ENCODE results near the gene ACAP1.

The ACAP1 gene

DNA sequence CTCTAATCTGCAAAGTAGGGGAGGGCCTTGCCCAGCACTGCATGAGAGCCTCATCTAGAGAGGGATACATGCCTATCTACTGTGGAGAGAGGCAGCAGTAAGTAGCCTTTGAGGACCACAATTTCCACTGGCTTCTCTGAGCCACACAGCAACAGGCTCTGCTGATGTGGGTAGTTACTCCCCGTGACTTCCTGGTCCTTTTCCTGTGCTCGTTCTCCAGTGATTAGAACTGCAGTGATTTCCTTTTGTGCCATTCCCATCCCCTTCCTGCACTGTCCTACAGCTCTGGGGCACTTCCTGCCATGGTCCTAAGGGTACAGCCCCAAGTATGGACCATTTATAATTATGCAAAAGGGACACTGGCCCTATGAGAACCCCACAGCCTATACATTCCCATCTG, 55.0 kb downstream of the ACAP1 start:
- ChIA-PET CTCF (no interaction called here), POLR2A (ENCODE audit: low non-redundant PET) (no interaction called here)
- DNase-seq (ENCODE audit: low spot score): no peak
- TF ChIP-seq, protein P1, sequence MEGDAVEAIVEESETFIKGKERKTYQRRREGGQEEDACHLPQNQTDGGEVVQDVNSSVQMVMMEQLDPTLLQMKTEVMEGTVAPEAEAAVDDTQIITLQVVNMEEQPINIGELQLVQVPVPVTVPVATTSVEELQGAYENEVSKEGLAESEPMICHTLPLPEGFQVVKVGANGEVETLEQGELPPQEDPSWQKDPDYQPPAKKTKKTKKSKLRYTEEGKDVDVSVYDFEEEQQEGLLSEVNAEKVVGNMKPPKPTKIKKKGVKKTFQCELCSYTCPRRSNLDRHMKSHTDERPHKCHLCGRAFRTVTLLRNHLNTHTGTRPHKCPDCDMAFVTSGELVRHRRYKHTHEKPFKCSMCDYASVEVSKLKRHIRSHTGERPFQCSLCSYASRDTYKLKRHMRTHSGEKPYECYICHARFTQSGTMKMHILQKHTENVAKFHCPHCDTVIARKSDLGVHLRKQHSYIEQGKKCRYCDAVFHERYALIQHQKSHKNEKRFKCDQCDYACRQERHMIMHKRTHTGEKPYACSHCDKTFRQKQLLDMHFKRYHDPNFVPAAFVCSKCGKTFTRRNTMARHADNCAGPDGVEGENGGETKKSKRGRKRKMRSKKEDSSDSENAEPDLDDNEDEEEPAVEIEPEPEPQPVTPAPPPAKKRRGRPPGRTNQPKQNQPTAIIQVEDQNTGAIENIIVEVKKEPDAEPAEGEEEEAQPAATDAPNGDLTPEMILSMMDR (conservative IDR thresholded peaks at IDR 0.05; ENCODE audit: low read depth): no peak
- 0 out of 2 replicates have a peak overlapping the region, but pooled peaks have one; percentile 4 for H3K27ac ChIP-seq

DNA sequence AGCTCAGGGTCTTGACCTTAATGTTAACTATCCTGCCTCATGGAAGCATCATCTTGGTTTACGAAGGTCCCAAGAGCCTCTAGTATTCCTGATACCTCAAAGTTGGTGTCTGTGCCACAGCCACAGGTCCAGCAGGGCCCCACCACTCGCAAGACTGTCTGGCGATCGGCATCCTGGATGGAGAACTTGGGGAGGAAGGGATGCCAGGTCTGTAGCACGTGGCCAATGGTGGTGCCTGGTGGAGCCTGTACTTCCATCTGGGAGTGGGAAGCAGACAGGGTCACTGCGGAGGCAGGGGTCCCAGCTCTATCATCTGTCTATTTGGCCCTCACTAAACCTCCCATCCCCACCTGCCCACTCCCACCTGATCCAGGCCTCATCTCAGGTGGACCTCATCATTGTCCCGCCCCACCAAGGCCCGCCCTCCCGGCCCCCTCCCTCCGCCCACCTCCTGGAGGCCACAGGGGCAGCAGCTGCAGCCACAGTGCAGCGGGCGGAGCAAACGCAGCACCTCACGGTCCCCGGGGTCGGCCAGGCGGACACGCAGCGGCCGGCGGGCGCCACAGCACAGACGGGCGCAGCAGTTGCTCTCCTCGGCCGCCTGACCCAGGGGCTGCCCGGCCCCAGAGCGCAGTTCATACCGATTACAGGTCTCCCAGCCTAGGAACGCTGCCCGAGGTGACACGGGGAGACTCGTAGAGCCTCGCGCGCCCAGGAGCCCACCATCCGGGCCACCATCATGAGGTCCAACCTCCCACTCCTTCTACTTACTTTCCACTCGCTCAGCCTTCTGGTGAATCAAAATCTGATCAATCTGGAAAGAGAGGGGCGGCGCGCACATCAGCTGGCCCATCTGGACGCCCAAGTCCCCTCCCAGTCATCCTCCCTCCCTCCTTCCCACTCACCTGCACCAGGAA, 56.6 kb downstream of the ACAP1 start:
- POLR2A ChIA-PET (ENCODE audit: low non-redundant PET): no interaction called here
- H3K27ac ChIP-seq: peak overlapping the region; percentile 93
- CTCF ChIA-PET: interaction anchor here (0.7 kb wide), 1 partner anchor 37 kb away, joined by 4 read pairs; no protein-coding TSS in a partner anchor
- TF ChIP-seq, protein P1 (conservative IDR thresholded peaks at IDR 0.05; ENCODE audit: low read depth): no peak
- DNase-seq (ENCODE audit: low spot score): no peak

DNA sequence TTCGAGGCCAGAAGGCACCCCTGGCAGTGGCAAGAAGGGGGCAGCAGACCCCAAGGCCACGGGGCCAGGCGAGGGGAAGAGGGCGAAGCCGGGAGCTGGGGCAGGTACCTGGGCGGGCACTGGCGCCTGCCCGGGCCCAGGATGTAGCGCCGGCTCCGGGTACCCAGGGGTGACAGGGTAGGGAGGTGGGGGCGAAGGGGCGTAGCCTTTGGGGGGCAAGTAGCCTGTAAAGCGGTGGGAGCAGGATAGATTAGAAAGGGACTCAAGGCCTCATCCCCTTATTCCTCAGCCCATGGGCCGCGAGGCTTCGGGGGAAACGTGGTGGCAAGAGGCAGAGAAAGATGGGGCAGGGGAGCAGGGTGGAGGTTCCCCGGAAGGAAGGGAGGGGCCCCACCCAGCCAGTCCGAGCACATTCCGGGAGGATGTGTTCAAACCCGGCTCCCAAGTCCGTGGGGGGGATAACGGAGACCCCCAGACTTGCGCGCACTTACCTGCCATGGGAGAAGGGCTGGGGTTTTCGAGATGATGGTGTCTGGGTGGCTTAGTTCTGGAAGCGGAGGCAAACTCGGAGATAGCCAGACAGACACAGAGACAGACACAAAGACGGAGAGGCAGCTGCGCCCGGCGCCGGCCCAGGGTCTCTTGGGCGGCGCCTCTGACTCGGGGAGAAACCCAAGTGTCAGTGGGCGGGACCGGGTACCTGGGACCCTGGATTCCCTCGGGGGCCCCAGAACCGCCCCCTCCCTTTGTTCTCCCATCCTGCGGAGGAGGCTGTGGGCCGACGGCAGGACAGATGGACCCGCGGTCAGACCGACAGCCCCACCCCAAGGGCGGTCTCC, 57.5 kb downstream of the ACAP1 start:
- peak overlapping the region; percentile 93 for H3K27ac ChIP-seq
- CTCF ChIA-PET: interaction anchor here (0.7 to 2.3 kb wide), 3 partner anchors 32 to 43 kb away, joined by 3 to 7 read pairs (median 4); no protein-coding TSS in a partner anchor
- DNase-seq (ENCODE audit: low spot score): peak; percentile 57
- POLR2A ChIA-PET (ENCODE audit: low non-redundant PET): interaction anchor here (0.6 to 1.3 kb wide), 4 partner anchors 10 to 42 kb away, joined by 3 to 13 read pairs (median 4); partner anchors contain the start of genes TMEM256 and TMEM95
- TF ChIP-seq, protein P1 (conservative IDR thresholded peaks at IDR 0.05; ENCODE audit: low read depth): no peak

DNA sequence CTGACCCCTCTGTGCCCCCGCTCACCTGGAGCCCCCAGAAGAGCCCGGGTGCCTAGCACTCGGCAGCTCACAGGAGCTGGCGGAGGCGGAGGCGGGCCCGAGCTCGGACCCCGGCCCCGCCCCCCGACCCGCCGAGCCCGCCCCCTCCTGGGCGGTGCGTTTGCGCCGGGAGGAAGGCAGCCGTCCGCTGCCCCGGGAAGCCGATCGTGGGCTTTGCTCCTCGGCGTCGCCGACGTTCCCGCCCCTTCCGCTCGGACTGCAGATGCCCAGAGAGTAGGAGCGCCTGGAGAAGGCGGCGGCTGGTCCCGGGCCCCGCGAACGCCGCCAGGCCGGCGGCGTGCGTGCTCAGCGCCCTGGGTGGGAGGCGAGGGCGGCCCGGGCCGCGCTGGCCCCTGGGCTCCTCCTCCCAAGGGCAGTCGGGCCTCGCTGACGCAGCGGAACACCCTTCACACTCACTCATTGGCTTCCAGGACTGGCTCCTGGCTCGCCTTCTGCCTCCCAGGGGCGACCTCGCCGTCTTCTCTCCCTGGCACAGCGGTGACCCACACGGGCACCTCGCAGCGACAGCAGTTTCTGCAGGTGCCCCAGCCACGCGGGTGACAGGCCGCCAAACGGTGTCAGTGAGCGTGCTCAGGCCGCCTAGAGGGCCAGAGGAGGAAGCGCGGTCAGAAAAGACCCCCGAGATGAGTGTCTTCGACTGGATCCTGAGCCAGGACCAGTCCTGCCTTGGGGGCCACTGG, 58.3 kb downstream of the ACAP1 start, which contains the start of gene PLSCR3:
TSS of gene PLSCR3 (minus strand) at position 74 of the 740 bp plus-strand sequence. CDS start 415 bp downstream, outside the sequence.
- ChIA-PET CTCF (interaction anchor here (1.0 to 2.3 kb wide), 2 partner anchors 33 to 42 kb away, joined by 3 to 7 read pairs; no protein-coding TSS in a partner anchor), POLR2A (ENCODE audit: low non-redundant PET) (interaction anchor here (0.6 to 1.3 kb wide), 4 partner anchors 9 to 42 kb away, joined by 3 to 13 read pairs (median 4); partner anchors contain the start of genes TMEM256 and TMEM95)
- peak; percentile 79 for DNase-seq (ENCODE audit: low spot score)
- peak within 1 kb of the TSS; percentile 93 for H3K27ac ChIP-seq
- TF ChIP-seq, protein P1 (conservative IDR thresholded peaks at IDR 0.05; ENCODE audit: low read depth): peak; percentile 17; the same call in 1 of the 2 replicates

DNA sequence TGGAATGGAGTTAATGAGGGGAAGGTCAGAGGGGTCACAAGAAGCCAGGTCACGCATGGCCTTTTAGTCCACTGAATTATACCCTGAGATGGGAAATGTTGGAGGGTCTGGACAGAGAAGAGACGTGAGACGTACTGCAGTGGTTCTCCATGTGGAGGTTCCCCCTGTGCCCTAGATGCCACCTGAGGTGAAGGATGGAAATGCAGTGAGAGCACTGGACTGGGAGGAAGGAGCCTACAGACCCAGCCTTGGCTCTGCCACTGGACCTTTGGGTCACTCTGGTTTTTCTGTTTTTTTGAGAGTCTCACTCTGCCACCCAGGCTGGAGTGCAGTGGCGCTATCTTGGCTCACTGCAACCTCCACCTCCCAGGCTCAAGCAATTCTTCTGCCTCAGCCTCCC, 59.8 kb downstream of the ACAP1 start:
- H3K27ac ChIP-seq: peak overlapping the region; percentile 19; the same call in 1 of the 2 replicates
- TF ChIP-seq, protein P1 (conservative IDR thresholded peaks at IDR 0.05; ENCODE audit: low read depth): no peak
- no peak for DNase-seq (ENCODE audit: low spot score)
- ChIA-PET POLR2A (ENCODE audit: low non-redundant PET) (no interaction called here), CTCF (no interaction called here)
